DMS53 (cell line): ENCODE results near the gene TANC2.
"Not testable (repeated sequence)": the region's sequence is repeated elsewhere in the genome, so short reads cannot be mapped to it uniquely, and the experiment has no call there.

Experiments
- DNase-seq: peaks from one replicate; lab custom pipeline; 2025; lab: John Stamatoyannopoulos, UW

The TANC2 gene

DNA sequence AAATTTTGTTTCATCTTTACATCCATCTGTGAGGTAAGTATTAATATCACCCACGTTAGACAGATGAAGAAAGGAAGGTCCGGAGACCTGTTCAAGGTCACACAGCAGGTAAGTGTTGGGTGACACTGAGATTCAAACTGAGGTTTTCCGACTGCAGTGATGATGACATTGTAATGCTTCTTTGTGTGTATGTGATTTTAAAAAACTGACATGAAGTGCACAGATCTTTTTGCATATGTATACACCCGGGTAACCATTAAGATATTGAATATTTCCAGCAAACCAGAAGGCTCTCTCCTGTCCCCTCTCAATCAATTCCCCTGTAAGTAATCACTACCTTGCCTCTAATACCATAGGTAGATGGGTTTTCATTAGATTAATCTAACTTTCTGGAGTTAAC, 1.5 kb upstream of the TANC2 start:
- no peak for DNase-seq

DNA sequence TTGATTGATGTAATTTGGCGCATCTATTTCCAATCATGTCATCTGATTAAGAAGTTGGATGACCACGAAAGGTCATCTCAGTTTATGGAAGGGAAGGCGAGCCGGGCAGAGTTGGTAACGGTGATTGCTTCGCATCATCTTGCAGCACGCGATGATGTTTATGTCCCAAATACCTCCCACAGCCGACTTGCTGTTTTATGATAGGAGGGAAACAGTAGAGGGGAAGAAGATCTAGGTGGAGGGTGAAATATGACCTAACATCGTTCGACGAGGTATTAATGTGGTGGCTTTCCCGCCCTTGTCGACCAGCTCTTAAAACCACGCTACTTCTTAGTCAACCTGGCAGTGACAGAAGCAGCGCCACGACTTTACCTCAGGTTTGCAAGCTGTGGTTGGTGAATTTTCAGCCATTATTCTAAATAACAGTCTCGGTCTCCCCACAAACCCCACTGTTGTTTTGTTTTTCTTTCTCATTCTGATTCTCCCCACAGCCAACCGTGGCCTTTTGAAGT, 805 bp upstream of the TANC2 start:
- no peak for DNase-seq

DNA sequence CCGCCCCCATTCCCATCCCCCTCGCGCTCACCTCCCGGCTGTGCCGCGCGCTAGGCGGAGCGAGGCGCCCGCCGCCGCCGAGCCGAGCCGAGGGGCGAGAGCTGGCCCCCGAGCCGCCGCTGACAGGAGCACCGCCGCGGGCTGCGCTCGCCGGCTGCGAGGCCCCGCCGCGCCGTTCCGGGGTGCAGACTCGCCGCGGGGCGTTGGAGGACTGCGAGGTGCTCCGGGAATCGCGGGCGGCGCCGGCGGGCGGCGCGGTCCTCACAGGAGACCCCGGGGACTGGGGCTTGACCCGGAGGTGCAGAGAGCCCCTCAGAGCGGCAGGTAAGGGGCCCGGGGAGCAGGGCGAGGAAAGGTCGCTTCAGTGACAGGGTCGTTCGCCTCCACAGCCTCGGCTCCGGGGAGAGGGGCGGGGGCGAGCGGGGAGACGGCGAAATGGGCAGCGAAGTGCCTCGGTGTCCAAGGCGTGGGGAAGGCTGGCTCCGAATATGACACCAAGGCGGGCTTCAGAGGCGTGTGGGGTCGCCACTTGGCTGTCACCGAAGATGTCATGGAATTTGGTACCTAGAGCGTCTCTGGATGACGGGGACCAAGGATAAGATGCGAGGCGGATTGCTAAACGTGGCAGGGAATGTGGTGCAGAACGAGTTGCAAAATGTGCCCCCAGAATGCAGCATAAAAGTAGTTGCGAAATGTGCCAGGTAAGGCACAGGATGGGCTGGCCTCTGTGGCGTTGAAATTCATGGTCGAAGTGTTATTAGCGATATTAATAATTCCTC, 580 bp downstream of the TANC2 start:
- DNase-seq = peak; percentile 52

DNA sequence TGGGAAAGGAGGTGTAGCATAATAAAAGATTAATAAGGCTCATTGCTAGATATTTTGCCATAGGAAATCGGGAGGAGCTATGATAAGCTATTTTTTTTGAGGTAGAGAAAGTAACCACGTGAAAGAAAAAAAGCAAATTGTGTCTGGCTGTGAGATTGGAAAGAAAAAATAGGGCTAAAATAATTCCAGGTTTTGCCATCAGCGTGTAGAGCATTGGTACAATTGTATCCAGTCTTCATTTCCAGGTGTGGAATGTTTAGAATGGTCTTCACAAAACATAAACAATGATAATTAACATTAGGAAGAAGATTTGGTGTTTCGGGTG, 1.1 kb downstream of the TANC2 start:
- no peak for DNase-seq

DNA sequence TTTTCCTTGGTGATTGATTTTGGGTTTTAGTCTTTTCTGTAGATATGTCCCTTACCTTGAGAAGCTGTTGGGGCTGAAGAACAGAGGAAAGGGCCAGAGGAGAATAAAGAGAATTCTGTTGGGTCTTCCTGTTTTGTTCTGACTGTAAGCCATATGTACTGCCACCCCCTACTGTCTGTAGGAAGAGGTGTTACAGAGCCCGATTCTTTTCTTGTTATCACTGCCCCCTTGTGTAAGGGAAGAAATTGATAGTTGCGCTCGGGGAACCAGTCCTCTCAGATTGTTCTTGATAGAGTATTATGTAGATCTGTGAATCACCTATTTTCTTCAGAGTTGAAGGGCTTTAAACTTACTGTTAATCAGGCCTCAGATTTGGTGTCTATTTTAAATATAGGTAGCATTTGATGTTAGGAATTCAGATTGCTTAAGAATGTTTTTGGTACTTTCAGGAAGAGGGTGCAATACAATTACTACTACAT, 2.4 kb downstream of the TANC2 start:
- peak; percentile 91 for DNase-seq

DNA sequence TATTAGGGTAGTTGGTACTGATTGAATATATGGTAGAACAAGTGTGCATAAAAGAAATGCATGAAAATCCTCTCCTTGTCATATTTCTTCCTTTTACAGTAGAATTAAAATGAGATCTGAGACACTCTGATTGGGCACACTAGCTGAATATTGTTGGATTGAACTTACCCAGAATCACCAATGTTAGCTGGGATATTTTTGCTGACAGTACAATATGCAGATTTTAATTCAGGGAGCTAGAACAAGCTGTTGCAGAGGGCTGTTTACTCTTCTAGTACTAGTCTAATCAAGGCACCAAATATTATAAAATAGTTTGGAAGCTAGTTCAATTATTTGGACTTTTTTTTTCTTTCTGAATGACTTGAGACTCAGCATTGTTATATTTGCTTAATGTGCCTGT, 4.6 kb downstream of the TANC2 start:
- no peak for DNase-seq

DNA sequence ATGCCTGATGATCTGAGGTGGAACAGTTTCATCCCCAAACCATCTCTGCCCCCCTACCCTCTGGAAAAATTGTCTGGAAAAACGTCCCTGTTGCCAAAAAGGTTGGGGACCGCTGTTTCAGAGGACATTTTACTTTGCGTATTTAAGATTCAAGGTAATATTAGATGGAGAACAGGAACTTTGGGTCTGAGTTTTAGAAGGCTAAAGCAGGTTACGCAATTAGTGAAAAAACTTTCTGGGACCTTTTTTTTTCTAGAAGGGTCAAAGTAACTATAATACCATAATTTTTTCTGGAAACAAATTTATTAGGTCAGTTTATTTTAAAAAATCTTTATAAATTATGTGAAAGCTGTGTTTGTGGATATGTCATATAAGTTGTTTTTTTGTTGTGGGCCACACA, 5.8 kb downstream of the TANC2 start:
- no peak for DNase-seq

DNA sequence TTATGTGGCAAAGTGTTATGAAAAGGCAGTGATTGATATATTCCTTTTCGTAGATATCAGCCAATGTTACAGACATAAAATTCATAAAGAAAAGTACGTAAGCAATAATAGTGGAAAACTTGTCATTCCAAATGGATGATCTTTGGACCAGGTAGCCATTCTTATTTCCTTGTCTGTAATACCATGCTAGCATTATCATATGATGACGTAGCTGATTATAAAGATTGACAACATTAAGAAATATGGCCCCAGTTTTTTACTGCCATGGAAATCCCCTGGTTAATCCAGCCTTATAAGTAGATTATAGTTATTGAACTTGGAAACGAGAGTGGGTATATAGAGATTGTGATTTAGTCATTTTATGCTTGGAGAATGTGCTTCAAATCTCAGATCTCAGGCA, 8.8 kb downstream of the TANC2 start:
- DNase-seq = no peak

DNA sequence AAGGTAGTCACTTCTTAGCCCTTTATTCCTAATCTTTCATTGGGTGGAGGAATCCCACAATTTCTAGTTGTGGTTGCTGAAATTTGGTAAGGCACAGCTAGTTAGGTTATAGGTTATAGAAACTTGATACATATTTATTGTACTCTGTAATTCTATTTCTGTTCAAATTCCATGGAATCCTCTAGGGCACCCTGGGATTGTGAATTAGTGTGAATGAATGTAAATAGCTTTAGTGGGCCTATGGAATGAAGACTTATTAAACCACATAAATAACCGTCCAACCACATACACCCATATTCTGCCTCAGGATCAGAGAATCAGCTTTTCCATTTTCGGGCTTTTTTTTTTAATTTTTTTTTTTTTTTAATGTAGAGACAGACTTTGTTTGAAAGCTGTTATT, 9.2 kb downstream of the TANC2 start:
- DNase-seq = no peak

DNA sequence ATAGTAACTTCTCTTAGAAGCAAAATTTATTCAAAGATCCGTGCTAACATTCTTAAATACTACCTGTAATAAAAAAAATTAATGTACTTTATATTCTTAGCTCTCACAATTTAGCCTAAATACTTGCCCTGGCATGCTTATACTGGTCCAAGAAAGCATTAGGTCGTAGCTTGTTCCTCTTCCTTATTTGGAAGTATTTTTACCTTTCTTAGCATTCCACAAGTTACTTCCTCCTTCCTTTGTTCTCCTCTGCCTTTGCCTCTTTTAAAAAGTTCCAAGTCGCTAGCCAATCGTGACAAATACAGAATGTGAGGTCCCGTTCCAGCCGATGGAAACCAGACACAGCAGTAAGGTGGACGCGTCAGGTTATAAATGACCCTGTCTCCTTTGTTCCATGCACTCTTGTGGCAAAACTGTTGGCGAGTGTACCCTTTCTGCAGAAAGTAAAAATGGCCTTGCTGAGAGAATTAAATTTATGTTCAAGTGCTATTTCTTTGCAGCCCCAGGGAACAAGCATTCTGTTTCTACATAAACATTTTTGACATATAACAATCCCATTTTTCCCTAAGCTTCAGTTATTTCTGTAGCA, 10.7 kb downstream of the TANC2 start:
- DNase-seq = not testable (repeated sequence)

DNA sequence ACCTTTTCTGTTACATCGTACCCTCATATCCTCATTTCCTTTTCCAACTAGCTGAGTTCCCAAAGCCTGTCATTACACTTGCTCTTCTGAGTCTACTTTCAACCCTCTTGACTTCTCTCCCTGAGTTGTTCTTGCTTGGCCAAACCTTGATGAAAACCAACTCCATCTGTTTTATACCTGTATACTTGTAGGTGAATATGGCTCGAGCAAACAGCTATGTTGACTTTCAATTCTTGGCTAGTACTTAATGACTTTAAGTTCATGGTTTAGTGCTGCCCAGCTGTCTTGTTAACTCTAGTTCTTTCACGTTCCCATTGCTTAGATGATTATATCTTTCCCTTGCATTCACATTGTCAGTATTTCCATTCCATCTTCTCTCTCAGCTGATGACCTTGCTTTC, 14.8 kb downstream of the TANC2 start:
- no peak for DNase-seq

DNA sequence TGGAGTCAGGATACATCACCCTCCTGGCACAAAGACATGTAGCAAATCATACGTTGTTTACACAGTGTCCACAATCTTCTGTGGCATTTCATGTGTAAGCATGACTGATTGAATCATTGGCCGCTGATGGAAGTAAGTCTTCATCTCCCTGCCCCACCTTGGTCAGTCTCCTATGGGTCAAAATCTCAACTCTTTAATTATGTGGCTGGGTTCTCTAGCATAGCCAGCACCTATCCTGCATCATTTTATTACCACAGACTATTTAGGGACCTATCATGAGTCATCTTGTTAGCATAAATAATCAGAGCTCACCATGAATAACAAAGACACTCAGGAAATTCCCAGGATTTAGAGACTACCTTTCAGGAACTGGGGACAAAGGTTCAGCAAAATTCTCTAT, 15.9 kb downstream of the TANC2 start:
- peak; percentile 16 for DNase-seq

DNA sequence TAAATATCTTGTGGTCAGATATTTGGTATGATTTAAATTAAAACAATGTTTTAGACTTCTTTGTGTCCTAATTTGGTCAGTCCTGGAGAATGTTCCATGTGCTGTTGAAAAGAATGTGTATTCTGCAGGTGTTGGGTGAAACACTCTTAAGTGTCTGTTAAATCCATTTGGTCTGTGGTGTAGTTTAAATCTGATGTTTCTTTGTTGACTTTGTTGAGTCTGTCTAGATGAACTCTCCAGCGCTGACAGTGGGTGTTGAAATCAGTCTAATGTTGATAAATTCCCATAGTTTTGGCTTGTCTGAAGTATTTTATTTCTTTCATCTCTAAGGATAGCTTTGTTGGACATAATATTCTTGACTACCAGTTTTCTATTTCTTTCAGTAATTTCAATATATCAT, 18.8 kb downstream of the TANC2 start:
- no peak for DNase-seq

DNA sequence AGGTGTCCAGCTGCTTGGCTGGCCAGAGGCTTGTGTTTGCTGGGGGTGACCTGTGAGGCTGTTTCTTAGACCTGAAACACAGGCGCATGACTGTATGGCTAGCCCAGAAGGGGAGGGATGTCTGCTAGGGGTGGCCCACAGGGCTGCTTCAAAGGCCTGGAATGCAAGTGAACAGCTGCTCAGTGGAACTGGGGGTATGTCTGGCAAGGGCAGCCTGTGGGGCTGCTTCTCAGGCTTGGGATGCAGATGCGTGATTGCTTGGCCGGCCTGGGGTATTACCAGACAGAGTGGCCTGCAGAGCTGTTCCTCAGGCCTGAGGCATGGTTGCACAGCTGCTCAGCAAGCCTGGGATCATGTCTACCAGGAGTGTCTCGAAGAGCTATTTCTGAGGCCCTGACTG, 20.5 kb downstream of the TANC2 start:
- DNase-seq = no peak

DNA sequence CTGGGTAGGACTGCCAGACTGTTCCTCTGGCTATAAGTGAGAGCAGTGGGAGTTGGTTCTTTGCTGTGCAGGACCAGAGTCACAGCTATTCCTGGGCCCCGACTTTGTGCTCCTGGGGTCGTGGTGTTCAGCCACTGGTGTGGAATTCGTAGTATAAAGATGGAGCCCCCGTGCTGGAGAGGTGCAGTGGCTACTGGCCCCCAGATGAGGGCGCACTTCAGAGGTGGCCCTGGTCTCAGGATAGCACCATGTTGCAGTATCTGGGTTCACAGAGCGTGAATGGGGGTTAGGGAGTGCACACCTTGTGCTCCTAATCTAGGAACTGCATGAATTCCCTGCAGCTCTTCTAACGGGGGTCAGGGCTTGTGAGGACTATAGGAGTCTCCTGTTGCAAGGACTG, 21.1 kb downstream of the TANC2 start:
- no peak for DNase-seq

DNA sequence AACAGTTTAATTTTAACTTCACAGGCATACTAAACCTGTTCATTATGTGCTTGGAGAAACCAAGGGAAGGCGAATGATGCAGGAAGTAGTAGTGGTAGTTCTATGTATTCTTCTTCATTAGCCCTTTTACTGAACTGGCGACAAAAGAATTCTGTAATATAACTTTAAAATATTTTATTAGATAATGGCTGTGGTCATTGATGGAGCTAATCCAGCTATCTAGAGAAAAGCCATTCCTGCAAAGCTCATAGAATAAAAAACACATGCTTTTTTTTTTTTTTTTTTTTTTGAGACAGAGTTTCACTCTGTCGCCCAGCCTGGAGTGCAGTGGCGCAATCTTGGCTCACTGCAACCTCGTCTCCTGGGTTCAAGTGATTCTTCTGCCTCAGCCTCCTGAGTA, 23.5 kb downstream of the TANC2 start:
- no peak for DNase-seq

DNA sequence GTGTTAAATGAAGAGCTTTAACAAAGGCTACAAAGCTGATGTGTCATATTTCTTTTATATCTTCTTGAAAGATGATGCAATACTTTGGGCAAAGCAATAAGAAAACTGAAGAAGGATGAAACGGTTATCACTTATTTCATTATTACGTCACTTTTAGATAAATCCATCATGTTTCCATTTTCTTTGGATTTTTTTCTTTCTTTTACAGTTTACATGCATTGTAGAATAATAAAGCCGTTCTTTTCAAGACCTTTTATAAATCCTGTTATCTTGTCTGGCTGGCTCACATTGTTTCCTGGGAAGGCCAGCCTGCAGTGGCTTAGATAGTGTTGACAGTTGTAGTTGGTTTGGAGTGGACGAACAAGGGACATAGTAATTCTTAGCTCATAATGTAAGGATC, 28.9 kb downstream of the TANC2 start:
- DNase-seq = no peak

DNA sequence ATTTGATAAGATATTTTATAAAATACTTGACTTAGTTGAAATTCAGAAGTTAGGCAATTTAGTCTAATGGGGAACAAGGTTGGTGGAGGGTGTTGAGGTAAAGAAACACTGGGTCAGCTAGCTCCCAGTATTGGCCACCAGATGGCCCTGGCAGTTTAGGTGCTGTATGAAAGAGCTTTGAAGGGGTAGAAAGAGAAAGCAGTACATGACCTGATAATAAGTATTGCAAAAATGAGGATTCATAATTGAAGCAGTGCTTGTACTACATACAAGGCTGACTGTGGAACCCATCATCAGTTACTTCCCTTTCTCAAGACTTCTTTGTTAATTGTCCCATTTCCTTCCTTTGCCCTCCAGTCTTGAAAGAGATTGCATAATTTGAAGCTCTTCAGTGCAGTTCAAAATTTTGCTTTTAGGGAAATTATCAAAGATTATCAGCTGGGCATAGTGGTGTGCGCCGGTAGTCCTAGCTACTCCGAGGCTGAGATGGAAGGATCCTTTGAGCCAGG, 29.4 kb downstream of the TANC2 start:
- DNase-seq = peak; percentile 42

DNA sequence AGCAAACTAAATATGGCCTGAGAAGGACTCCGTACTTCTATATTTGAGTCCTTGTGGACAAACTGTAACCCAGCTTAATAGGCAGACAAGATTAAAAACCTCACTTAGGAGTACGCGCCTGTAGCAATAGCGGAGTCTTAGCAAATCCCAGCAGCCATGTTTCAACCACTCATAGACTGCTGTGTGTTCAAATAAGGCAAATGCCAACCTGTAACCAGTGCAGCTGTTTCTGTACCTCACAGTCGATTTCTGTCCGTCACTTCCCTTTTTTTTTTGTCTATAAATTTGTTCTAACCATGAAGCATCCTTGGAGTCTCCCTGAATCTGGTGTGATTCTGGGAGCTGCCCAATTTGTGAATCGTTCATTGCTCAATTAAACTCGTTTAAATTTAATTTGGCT, 30.2 kb downstream of the TANC2 start:
- DNase-seq = no peak

DNA sequence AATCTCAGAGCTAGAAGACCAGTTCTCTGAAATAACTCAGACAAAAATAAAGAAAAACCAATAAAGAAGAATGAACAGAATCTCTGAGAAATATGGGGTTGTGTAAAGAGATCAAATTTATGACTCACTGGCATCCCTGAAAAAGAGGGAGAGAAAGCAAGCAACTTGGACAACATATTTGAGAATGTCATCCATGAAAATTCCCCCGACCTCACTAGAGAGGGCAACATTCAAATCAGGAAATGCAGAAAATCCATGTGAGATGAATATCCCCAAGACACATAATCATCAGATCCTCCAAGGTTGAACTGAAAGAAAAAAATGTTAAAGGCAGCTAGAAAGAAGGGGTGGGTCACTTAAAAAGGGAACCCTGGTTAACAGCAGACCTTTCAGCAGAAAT, 32.1 kb downstream of the TANC2 start:
- DNase-seq = no peak

DNA sequence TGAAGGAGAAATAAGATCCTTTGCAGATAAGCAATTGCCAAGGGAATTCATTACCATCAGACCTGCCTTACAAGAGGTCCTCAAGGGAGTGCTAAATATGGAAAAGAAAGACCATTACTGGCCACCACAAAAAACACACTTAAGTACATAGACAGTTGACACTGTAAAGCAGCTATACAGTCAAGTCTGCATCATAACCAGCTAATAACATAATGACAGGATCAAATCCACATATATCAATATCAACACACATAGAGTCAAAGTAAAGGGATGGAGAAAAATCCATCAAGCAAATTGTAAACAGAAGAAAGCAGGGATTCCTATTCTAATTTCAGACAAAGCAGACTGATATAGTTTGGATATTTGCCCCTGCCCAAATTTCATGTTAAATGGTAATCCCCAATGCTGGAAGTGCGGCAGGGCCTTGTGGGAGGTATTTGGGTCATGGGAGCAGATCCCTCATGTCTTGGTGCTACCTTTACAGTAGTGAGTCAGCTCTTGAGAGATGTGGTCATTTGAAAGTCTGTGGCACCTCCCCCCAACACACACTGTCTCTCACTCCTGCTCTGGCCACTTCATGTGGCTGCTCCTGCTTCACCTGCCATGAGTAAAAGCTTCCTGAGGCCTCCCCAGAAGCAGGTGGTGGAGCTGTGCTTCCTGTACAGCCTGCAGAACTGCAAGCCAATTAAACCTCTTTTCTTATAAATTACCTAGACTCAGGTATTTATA, 32.8 kb downstream of the TANC2 start:
- DNase-seq = peak; percentile 40

DNA sequence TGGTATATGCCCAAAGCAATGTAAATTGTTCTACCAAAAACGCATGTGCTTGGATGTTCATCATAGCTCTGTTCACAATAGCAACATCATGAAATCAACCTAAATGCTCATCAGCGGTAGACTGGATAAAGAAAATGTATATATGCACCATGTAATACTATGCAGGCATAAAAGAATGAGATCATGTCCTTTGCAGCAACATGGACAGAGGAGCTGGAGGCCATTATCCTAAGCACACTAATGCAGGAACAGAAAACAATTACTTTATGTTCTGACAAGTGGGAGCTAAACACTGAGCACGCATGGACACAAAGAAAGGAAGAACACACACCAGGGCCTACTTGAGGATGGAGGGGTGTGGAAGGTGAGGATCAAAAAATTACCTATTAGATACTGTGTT, 33.7 kb downstream of the TANC2 start:
- no peak for DNase-seq
